HuH-7.5 (cell line): ENCODE data around the gene COL6A3.

Experiments
- DNase-seq: peaks from one replicate; pipeline ENCODE4 v3.0.0; 2011; ENCODE audit warnings: low spot score

Gene COL6A3

DNA sequence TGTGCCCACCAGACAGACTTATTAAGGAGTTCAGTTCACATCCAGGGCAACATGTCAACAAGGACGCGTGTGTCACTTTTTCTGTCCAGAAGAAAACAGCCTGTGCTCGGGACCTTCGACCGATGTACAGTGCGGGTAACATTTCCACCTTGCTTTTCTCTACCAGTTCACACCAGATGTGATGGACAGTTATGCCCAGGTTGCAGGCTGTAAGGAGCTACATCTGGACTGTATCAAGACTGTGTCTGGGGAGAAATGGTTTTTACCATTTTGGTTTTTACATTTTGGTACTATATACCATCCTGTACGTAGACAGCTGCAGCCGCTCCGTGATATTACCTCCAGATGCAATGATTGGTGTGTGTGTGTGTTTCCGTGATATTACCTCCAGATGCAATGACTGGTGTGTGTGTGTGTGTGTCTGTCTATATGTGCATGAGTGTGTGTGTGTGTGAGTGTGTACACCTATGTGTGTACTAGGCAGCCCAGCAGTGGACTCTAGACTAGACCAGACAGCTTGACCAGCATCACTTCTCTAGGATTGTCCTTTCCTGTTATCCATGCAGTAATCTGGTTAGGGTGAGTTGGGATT is 118.0 kb downstream of the COL6A3 start:
- no peak for DNase-seq

DNA sequence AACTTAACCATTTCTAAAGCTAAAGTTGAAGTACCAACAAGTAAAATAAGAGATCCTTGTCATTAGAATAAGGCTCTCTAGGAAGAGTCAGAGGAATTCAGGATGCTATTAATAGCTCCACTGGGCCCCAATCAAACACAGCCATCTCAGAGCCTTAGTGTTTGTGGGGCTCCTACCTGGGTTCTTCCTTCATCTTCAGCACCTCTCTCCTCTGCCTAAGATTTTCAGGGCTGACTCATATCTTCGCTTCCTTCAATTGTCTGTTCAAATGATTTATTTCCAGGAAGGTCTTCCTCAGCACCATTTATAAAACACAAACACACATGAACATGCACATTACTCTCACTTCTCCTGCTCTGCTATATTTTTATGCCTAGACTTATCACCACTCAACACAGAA is 119.5 kb downstream of the COL6A3 start:
- no peak for DNase-seq

DNA sequence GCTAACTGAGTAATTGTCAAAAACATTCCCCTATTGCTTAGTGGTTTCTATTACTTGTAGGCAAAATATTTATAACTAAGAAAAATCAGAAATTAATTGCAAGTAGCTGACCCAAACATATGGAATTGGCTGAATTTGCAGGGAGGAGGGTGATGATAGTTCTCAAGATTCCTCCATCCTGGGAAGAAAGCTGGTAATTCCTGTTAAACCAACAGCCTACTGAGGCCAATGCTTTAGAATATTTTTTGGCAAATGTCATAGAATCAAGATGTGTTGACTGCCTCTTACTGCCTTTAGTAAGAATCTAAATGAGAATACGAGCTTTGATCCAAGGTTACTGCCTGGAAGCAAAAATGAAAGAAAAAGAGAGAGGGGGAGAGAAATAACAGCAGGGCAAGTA is 120.0 kb downstream of the COL6A3 start:
- no peak for DNase-seq

DNA sequence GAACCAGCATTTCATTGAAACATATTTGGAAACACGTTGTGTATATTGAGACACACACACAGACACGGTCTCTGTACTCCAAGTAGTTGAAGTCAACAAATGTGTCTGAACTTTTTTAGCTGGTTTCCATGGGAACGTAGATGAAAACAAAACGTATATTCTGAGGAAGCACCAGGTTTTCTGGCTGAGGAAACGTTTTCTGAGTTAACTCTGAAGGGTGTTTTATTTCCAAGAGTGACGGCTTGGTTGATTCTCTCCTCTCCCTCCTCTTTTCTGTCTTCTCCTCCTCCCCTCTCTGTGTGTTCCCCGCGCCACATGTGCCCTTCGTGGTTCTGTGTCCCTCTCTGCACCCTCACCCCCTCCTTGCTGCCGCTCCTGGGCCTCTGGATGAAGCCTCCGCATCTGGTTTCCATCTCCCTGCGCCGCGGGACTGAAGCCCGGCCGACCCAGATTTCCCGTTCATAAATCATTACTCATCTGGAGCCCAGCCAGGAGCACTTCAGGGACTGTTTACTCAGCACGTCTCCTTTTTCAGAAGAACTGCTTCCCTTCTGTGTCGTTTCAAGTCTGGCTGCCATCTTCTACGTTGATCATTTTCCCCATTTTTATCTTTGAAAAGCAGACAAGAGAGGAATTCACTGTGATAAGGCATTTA is 122.7 kb downstream of the COL6A3 start:
- DNase-seq = no peak

DNA sequence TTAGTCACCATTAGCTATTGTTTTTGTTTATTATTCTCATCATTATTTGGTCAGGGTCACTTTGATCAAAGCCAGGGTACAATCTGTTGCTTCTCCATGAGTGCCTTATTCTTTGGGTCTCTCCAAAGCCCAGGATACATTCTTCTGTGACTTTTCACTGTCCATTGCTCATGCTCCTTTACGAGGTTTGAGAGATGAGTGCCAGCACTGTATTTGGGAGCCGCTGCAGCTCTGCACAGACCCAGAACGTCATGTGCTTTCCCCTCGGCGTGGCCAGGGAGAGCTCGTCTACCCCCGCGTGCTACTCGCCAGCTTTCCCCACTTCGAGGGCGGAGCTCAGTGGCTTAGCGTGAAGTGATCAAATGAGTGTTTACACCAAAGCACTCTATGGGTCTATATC is 123.7 kb downstream of the COL6A3 start:
- DNase-seq = no peak

DNA sequence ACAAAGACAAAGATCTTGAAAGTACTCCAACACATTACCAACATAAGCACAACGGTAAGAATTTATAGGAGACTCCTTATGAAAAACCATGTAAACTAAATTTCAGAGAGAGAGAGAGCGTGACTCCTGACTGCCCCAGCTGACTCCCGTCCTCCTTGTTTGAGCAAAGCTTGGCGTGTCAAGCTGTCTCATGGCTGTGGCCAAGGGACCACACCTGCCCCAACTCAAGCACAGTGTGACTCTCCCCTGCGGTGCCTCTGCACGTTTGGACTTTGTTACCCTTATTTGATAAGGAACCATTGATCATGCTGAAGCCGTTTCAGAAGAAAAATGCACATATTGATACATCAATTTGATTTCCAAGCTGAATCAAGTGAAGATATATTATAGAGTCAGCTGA is 124.8 kb downstream of the COL6A3 start:
- no peak for DNase-seq

DNA sequence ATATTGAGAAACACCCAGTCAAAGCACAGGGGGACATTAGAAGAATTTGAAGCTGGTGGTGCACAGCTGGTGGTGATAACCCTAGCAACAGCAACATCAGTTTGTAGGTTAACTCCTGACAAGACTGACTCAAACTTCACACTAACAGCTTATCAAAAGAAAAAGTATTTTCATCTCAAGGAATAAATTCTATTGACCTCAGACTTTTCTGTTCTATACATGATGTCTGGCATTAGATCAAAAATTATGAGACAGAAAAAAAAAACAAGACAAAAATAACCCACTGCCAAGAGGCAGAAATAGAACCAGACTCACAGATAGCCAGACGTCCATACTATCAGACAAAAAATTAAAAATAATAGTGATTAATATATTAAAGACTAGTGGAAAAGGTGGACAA is 126.1 kb downstream of the COL6A3 start:
- DNase-seq = no peak

DNA sequence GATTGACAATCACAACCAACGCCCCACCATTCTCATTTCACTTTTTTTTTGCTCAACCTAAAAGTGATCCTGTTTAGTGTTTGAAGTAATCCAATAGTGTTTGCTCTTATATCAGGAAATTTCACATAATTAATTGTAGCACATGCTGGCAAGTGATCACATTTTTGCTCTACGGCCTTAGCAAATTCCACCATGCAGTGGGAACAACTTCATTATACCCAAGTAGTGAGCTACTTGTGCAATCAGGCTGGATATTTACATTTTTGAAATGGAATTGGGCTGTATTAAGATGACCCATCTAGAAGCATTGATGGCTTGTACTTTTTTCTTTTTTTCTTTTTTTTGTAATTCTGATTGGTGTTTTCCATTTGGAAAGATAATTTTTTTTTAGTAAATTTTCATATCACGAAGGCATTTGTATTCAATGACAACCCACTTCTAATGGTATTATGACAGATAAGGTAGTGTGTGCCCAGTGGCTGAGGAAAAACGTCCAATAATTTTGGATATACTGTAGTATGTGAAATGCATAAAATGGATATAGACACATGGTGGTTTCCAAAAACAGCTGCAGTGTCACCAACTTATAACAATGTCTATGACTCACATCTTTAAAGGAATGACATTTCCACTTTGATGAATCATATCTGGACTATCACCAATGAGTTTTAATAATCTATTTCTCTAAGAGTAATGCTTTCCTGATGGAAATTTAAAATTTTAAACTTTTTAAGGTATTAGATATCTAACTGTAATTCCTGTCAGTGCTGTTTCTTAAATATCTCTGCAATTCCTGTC is 130.6 kb downstream of the COL6A3 start:
- no peak for DNase-seq

DNA sequence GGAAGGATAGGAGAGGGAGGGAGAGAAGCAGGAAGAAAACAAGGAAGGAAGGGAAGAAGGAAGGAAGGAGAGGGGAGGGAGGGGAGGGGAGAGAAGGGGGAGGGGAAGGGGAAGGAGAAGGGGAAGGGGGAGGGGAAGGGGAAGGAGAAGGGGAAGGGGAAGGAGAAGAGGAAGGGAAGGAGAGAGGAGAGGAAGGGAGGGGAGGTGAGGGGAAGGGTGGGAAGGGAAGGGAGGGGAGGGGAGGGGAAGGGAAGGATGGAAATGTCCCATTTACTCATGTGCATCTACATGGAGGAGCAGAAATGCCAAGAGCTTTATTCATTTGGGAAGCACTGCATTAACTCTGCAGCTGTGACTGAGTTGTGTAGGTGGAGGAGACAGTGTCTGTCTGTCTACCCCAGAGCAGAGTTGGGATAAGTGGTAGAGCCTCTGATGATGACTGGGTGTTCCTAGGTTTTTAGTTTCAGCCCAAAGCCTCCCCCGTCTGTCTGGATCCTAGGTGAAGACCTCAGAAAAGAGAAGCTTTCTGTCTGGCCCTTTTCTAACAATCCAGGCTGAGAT is 131.3 kb downstream of the COL6A3 start:
- no peak for DNase-seq

DNA sequence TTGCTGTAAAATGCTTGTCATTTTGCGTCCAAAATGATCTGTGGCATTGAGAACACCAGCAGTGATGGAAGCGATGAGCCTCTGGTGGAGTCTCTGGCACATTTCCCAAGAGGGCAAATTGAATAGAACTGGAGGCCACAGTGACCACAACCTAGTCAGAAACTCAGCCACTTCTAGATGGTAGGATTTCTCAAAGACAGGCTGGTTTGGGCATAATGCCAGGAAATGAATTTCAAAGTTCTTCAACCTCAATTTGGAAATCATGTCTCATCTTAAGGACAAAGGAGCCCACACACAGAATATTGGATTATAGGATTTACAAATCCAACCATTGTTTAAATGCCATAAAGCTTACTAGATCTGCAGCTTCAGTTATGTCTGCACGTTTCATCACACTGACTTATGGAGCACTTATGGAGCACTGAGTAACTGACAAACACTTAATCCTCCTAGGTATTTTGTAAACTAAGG is 132.1 kb downstream of the COL6A3 start:
- DNase-seq = no peak

DNA sequence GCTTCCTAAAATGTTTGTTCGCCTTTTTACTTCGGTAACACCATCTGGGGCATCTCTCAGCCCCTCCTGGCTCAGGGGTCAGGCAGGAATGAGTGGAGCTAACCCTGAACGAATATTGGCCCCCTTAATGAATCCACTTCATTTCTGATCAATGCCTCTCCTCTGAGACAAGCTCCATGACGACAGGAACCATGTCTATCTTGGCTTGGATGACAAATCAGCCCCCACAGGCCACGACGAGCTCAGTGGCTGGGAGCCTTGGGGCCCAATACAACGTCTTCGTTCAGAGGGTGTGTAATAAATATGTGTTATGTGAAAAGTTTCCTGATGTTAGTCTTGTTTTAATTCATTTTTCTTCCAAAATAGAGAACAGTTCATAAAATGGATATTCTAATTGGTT is 133.0 kb downstream of the COL6A3 start:
- DNase-seq = no peak

DNA sequence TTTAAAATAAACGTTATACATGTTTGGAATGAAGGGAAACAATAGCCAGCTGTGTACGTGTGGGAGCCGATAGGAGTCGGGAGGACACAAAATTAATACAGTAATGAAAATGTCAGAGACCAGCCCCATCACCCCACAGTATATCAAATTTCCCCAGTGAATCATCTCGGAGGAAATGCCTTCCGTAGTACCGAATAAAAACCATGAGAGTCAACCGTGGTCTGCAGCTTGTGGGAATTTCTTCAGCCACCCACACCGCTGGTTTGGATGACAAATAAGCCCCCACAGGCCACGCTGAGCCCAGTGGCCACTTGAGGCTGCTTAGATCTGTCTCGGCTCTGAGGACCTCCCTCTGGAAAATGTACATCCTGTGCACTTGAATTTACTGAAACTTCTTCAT is 133.7 kb downstream of the COL6A3 start:
- DNase-seq = no peak

DNA sequence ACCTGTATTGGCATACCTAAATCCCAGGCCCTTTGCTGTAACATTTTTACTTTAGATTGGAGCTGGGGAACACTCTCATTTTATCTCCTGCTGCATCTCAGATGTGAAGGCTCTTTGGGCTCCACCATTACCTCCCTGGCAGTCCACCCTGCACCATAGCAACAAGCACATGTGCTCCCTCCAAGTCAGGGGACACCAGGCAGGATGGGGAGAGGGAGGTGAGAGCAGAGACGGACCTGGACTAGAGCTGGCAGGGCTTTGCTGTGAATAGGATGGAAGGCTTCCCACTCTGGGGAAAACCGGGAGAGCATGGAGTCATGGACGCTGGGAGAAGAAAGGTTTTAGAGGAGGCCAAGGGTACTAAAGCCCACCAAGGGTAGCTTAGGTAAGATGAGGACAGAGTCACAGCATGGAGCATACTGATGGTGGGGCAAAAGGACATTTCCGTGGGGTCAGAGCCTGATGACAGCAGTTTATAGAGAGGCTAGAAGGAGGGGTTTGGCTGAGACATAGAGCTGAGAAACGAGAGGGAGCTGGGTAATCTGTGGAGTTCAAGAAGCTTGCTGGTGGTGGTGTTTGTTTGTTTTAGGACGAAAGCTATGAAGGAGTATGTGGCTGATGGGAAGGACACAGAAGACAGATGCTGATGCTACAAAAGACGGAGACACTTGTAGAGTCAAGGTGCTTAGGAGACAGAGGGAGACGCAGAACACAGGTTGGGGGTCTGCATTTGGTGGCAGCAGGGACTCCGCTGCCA is 134.8 kb downstream of the COL6A3 start:
- DNase-seq = no peak

DNA sequence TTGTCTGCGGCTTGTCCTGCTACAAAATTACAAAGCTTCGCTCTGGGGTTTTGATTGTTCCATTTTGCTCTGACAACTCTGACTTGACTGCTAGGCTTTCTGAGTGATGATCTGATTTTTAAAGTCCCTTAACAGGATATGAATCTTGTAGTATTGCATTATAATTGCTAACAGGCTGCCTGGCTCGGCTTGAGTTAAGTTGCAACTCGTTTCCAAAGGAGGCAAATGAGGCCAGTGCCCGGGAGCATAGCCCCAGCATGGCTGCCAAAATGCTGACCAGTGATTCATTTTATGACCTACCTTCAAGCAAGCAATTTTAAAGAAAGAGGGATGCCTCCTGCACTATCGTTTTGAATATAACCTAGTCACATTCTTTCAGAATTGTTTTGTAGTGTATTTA is 135.4 kb downstream of the COL6A3 start:
- DNase-seq = no peak

DNA sequence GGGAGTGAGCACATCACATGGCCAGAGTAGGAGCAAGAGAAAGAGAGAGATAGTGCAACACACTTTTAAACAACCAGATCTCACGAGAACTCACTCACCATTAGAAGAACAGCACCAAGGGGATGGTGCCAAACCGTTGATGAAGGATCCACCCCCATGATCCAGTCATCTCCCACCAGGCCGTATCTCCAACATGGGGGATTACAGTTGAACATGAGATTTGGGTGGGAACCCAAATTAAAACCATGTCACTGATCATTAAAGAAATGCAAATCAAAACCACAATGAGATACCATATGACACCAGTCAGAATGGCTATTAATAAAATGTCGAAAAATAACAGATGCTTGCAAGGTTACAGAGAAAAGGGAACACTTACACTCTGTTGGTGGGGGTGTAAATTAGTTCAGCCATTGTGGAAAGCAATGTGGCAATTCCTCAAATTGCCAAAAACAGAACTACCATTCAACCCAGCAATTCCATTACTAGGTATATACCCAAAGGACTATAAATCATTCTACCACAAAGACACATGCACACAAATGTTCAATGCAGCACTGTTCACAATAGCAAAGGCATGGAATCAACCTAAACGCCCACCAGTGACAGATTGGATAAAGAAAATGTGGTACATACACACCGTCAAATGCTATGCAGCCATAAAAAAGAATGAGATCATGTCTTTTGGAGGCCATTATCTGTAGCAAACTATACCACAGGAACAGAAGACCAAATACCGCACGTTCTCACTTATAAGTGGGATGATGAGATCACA is 137.1 kb downstream of the COL6A3 start:
- DNase-seq = no peak
